Motor neuron (in vitro differentiated cells): ENCODE results near the gene SDR39U1. TPM values are rescaled to one million over a fixed set of nuclear protein-coding genes. Genes with fewer than 3 reads are reported as not detected.
"Not testable (repeated sequence)": the region's sequence is repeated elsewhere in the genome, so short reads cannot be mapped to it uniquely, and the experiment has no call there.

Experiments
- ATAC-seq, 8 experiments: fragments of 200-7000 bp; cut with Tn5 transposase; replicated peaks in 6 of 8; 2 replicates each; pipeline ENCODE4 v1.8.0; 2021; ENCODE audit warnings: mild to moderate bottlenecking in 8 of 8, moderate library complexity in 8 of 8
- H3K27ac ChIP-seq, 2 donors: fragments of 250-450 bp; sonication (Bioruptor Pico); 2 replicates each; pipeline ENCODE4 v1.9.0; 2021; ENCODE audit warnings: antibody characterized with exemption in 2 of 2, mild to moderate bottlenecking in 2 of 2, moderate library complexity in 1 of 2
- H3K4me1 ChIP-seq, 2 donors: fragments of 250-450 bp; sonication (Bioruptor Pico); replicated peaks in 1 of 2; 2 replicates each; pipeline ENCODE4 v1.6.1; 2021; ENCODE audit warnings: antibody characterized with exemption in 2 of 2, mild to moderate bottlenecking in 2 of 2, moderate library complexity in 1 of 2
- H3K4me3 ChIP-seq, 5 donors: fragments of 250-450 bp; sonication (Bioruptor Pico); 2 replicates each; pipeline ENCODE4 v1.9.0; 2021; ENCODE audit warnings: antibody characterized with exemption in 5 of 5, mild to moderate bottlenecking in 5 of 5, moderate library complexity in 4 of 5
- WGBS, 10 experiments: fragments of 450-650 bp; shearing (Covaris generic); methylation state at CpG; one replicate each; pipeline ENCODE4 v1.0.0; 2022; 5-methylcytosine and 5-hydroxymethylcytosine counted together
- in situ Hi-C, 9 experiments: fragments of 400-800 bp; cut with MboI; loops; one replicate each; pipeline ENCODE4 v1.15.0; 2021; ENCODE audit warnings: low sequenced_read_pairs in 9 of 9, low pct_unique_long_range_greater_than_20kb in 2 of 9; ENCODE audit not compliant: unreplicated experiment in 9 of 9
- total RNA-seq, 8 experiments: library from RNA; unstranded; fragments of 300-600 nt; gene quantifications; 2 replicates each; pipeline versions ENCODE4 v1.2.3 to v1.2.4, GENCODE V29; 2022

Gene SDR39U1
- 10 to 100 TPM; 34.6 to 72.5 (median 55.1) TPM for total RNA-seq

- in situ Hi-C loops, result loop anchor here in 4 of 9 experiments (25.0 kb wide), 1 partner anchor 105 kb away; the partner anchor contains the start of genes ADCY4 (in 4 of the 4) and RIPK3 (in 4 of the 4)
- Histone ChIP-seq H3K4me3 (peak within 1 kb of the TSS; percentile 60 to 82 (median 69)), H3K4me1 (peaks cover 7 to 11% of the 10 kb centered on the region in 2 donors), H3K27ac (peak within 1 kb of the TSS; percentile 97 to 98)
- ATAC-seq, result peak; percentile 77 to 93 (median 92)
- 0 to 7% (median 0%) methylated on average over 1 to 18 of the region's 52 CpGs; no CpG with 5 or more reads in 3 of the 10 experiments for WGBS, 10 experiments
Measured at GRCh38 chr14:24442240-24443052, at the start of gene SDR39U1. SDR39U1 (minus strand) TSS chr14:24442776; CDS start chr14:24442769, 7 bp downstream.

GRCh38 chr14:24491586-24492408 lies 49.2 kb upstream of the SDR39U1 start:
- not testable (repeated sequence) for ATAC-seq, H3K4me1 ChIP-seq, H3K4me3 ChIP-seq, H3K27ac ChIP-seq
- in situ Hi-C loops, result loop anchor here in 1 of 9 experiments (25.0 kb wide), 1 partner anchor 96 kb away; the partner anchor contains the start of gene CTSG
- 20 to 93% (median 51%) methylated on average over 1 to 6 of the region's 19 CpGs for WGBS, 10 experiments

- in situ Hi-C loops, result loop anchor here in 1 of 9 experiments (25.0 kb wide), 1 partner anchor 104 kb away; the partner anchor contains the start of gene CTSG
- 0 to 100% (median 29%) methylated on average over 1 to 4 of the region's 4 CpGs; no CpG with 5 or more reads in 1 of the 10 experiments for WGBS, 10 experiments
- peak in 3 of 8 experiments; percentile 51 to 85 (median 81) for ATAC-seq
- Histone ChIP-seq H3K4me3 (no peak overlapping the region), H3K4me1 (no peaks in the 10 kb centered on the region), H3K27ac (no peak overlapping the region)
Measured at GRCh38 chr14:24483604-24484252, 41.2 kb upstream of the SDR39U1 start.

- not testable (repeated sequence) for ATAC-seq, H3K4me1 ChIP-seq, H3K4me3 ChIP-seq, H3K27ac ChIP-seq
- in situ Hi-C loops, result loop anchor here in 1 of 9 experiments (25.0 kb wide), 1 partner anchor 104 kb away; the partner anchor contains the start of gene CTSG
- WGBS, 10 experiments, result 40 to 100% (median 50%) methylated on average over 1 of the region's 2 CpGs; no CpG with 5 or more reads in 7 of the 10 experiments
Measured at GRCh38 chr14:24482699-24483303, 40.2 kb upstream of the SDR39U1 start.

GRCh38 chr14:24481622-24482324 lies 39.2 kb upstream of the SDR39U1 start:
- WGBS, 10 experiments, result 17 to 93% (median 41%) methylated on average over 1 to 10 of the region's 23 CpGs; no CpG with 5 or more reads in 5 of the 10 experiments
- no peaks in the 10 kb centered on the region for H3K4me1 ChIP-seq
- in situ Hi-C loops, result loop anchor here in 1 of 9 experiments (25.0 kb wide), 1 partner anchor 106 kb away; the partner anchor contains the start of gene CTSG
- no peak overlapping the region for H3K4me3 ChIP-seq
- peak in 3 of 8 experiments; percentile 60 to 83 (median 74) for ATAC-seq
- H3K27ac ChIP-seq, result no peak overlapping the region

- not testable (repeated sequence) for H3K4me1 ChIP-seq, H3K27ac ChIP-seq
Measured at GRCh38 chr14:24479999-24480398, 37.4 kb upstream of the SDR39U1 start.

GRCh38 chr14:24475261-24475660 lies 32.7 kb upstream of the SDR39U1 start:
- in situ Hi-C loops, result loop anchor here in 1 of 9 experiments (25.0 kb wide), 1 partner anchor 112 kb away; the partner anchor contains the start of gene CTSG
- no peak overlapping the region for H3K4me3 ChIP-seq
- no peaks in the 10 kb centered on the region for H3K4me1 ChIP-seq
- ATAC-seq, result no peak
- no peak overlapping the region for H3K27ac ChIP-seq
- 30 to 100% (median 82%) methylated on average over 1 to 2 of the region's 4 CpGs; no CpG with 5 or more reads in 4 of the 10 experiments for WGBS, 10 experiments

More at GRCh38 chr14:24479999-24480398, 37.4 kb upstream of the SDR39U1 start:
- in situ Hi-C loops, result loop anchor here in 1 of 9 experiments (25.0 kb wide), 1 partner anchor 107 kb away; the partner anchor contains the start of gene CTSG
- not testable (repeated sequence) for H3K4me3 ChIP-seq
- 0 to 70% (median 6%) methylated on average over 1 of the region's 1 CpG; no CpG with 5 or more reads in 6 of the 10 experiments for WGBS, 10 experiments
- peak in 2 of 8 experiments; percentile 29 to 33 for ATAC-seq

- in situ Hi-C loops, result no loop called here
- H3K27ac ChIP-seq, result no peak overlapping the region
- H3K4me3 ChIP-seq, result no peak overlapping the region
- H3K4me1 ChIP-seq, result no peaks in the 10 kb centered on the region
- 0 to 89% methylated on average over 1 to 3 of the region's 12 CpGs; no CpG with 5 or more reads in 8 of the 10 experiments for WGBS, 10 experiments
- no peak for ATAC-seq
Measured at GRCh38 chr14:24473211-24473610, 30.6 kb upstream of the SDR39U1 start.

- no CpG with 5 or more reads among the region's 2 CpGs for WGBS, 10 experiments
- H3K27ac ChIP-seq, ATAC-seq, H3K4me3 ChIP-seq, in situ Hi-C loops, H3K4me1 ChIP-seq: not testable (repeated sequence)
Measured at GRCh38 chr14:24470450-24470849, 27.9 kb upstream of the SDR39U1 start.

- no peak overlapping the region for H3K27ac ChIP-seq
- 0 to 100% (median 93%) methylated on average over 1 to 3 of the region's 3 CpGs; no CpG with 5 or more reads in 1 of the 10 experiments for WGBS, 10 experiments
- in situ Hi-C loops, result no loop called here
- no peaks in the 10 kb centered on the region for H3K4me1 ChIP-seq
- ATAC-seq, result peak in 3 of 8 experiments; percentile 81 to 91 (median 83)
- H3K4me3 ChIP-seq, result no peak overlapping the region
Measured at GRCh38 chr14:24465805-24466204, 23.2 kb upstream of the SDR39U1 start.

- in situ Hi-C loops, result no loop called here
- Histone ChIP-seq H3K4me3 (no peak overlapping the region), H3K4me1 (no peaks in the 10 kb centered on the region), H3K27ac (no peak overlapping the region)
- WGBS, 10 experiments, result 0 to 100% (median 90%) methylated on average over 1 to 3 of the region's 3 CpGs; no CpG with 5 or more reads in 2 of the 10 experiments
- peak in 2 of 8 experiments; percentile 56 to 68 for ATAC-seq
Measured at GRCh38 chr14:24465368-24465767, 22.8 kb upstream of the SDR39U1 start.
